ENCODE results near the gene LDB3.

DNA sequence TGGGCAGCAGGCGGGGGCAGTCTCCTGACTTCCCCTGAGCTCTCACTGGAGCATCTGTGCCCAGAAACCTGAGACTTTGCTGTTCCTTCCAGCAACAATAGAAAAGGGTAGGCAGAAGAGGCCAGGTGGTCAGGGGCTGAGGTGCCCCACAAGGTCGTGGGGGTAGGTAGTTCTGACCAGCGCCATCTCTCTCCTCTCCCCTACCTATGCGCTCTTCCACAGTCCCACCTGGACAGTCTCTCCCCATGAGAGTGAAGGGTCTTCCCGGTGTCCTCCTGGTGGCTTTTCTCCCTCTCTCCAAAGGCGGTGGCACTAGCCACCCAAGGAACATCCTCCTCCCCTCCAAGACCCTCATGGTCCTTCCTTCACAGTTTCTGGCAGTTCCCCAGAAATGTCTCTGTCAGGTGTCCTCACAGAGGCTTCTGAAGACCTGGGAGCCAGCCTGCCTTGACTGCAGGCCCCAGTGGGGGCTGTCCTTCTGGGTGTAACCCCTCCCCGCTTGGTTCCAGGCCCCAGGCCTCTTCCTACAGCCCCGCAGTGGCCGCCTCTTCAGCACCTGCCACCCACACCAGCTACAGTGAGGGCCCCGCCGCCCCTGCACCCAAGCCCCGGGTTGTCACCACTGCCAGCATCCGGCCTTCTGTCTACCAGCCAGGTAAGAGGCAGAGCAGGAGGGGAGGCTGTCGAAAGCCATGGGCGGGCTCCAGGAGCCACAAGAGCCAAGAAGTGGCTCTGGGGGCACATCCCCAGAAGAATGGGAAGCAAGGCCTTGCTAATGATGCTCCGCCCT lies 41.3 kb downstream of the LDB3 start:
- TF ChIP-seq CTCF (IDR thresholded peaks at IDR 0.05) (no peak), POLR2AphosphoS5 (IDR thresholded peaks at IDR 0.05) (no peak)
